Caco-2 (cell line): ENCODE results near the gene ETFA. TPM values are rescaled to one million over a fixed set of nuclear protein-coding genes. Genes with fewer than 3 reads are reported as not detected.

Experiments
- BruUV-seq: library from RNA; stranded (reverse); fragments of 400-500 nt; replicated peaks from 2 replicates; lab custom pipeline; 2021; lab: Mats Ljungman, UMichigan
- CTCF ChIA-PET: fragments of 300-600 bp; sonication (Branson Sonifier 250); formaldehyde crosslinking; loops from one replicate; lab custom pipeline; 2022; ENCODE audit warnings: antibody characterized with exemption; lab: Charles Lee
- POLR2A ChIA-PET: fragments of 300-600 bp; sonication (Branson Sonifier 250); formaldehyde crosslinking; loops from one replicate; lab custom pipeline; 2022; ENCODE audit warnings: antibody characterized with exemption; lab: Charles Lee
- DNase-seq, 2 experiments: peaks; one replicate each; pipeline versions ENCODE4 v3.0.0 to v3.0.0-alpha.2; 2020 to 2022
- H3K27me3 ChIP-seq: replicated peaks from 2 replicates; pipeline ENCODE4 v1.6.0; 2011; ENCODE audit warnings: low read length; ENCODE audit not compliant: control insufficient read depth, insufficient read depth
- H3K36me3 ChIP-seq: 2 replicates; pipeline ENCODE4 v1.5.1; 2011; ENCODE audit warnings: low read length; ENCODE audit not compliant: control insufficient read depth, insufficient read depth
- H3K4me1 ChIP-seq: fragments of 250-450 bp; sonication (Bioruptor Pico); 2 replicates; pipeline ENCODE4 v1.5.1; 2020; ENCODE audit warnings: mild to moderate bottlenecking
- H3K4me3 ChIP-seq: 2 replicates; pipeline ENCODE4 v1.5.1; 2011; ENCODE audit warnings: low read depth, mild to moderate bottlenecking, control low read depth, low read length
- H3K9me3 ChIP-seq: fragments of 250-450 bp; sonication (Bioruptor Pico); 2 replicates; pipeline ENCODE4 v1.5.1; 2020; ENCODE audit warnings: mild to moderate bottlenecking, moderate library complexity
- H3K27ac Mint-ChIP-seq: one replicate; pipeline ENCODE4 v1.8.0; 2022; ENCODE audit warnings: mixed read lengths; ENCODE audit not compliant: unreplicated experiment
- H3K27me3 Mint-ChIP-seq: one replicate; pipeline ENCODE4 v1.8.0; 2022; ENCODE audit warnings: mixed read lengths; ENCODE audit not compliant: insufficient read depth, unreplicated experiment
- H3K36me3 Mint-ChIP-seq: one replicate; pipeline ENCODE4 v1.8.0; 2022; ENCODE audit warnings: mild to moderate bottlenecking, mixed read lengths; ENCODE audit not compliant: insufficient read depth, unreplicated experiment
- H3K4me1 Mint-ChIP-seq: one replicate; pipeline ENCODE4 v1.8.0; 2022; ENCODE audit warnings: low read depth, mixed read lengths; ENCODE audit not compliant: unreplicated experiment
- H3K4me3 Mint-ChIP-seq: one replicate; pipeline ENCODE4 v1.8.0; 2022; ENCODE audit warnings: mild to moderate bottlenecking, moderate library complexity, mixed read lengths; ENCODE audit not compliant: unreplicated experiment
- H3K9me3 Mint-ChIP-seq: one replicate; pipeline ENCODE4 v1.8.0; 2022; ENCODE audit warnings: mixed read lengths; ENCODE audit not compliant: unreplicated experiment
- intact Hi-C: fragments of 100-400 bp; cut with micrococcal nuclease; formaldehyde crosslinking; loops from one replicate; pipeline ENCODE4 v1.10.0; 2022; ENCODE audit not compliant: unreplicated experiment
- total RNA-seq: library from RNA; stranded (reverse); gene quantifications from 2 replicates; pipeline ENCODE4 v1.2.3, GENCODE V29; 2022
- TF ChIP-seq, protein P1 (sequence below), 2 experiments: fragments of 200-600 bp in 1 of 2; IDR thresholded peaks; 1 replicate in 1 of 2; 2 replicates in 1 of 2; pipeline versions ENCODE4 v1.5.1 to v1.8.0; 2011 to 2022; ENCODE audit warnings: antibody characterized with exemption in 1 of 2, control low read depth in 1 of 2, inconsistent platforms in 1 of 2, low read depth in 1 of 2, low read length in 1 of 2, mild to moderate bottlenecking in 1 of 2, moderate library complexity in 1 of 2; ENCODE audit not compliant: insufficient read depth in 1 of 2, severe bottlenecking in 1 of 2, unreplicated experiment in 1 of 2

ETFA gene
- total RNA-seq, 1 experiment from 2014 or later = 260 TPM

DNA sequence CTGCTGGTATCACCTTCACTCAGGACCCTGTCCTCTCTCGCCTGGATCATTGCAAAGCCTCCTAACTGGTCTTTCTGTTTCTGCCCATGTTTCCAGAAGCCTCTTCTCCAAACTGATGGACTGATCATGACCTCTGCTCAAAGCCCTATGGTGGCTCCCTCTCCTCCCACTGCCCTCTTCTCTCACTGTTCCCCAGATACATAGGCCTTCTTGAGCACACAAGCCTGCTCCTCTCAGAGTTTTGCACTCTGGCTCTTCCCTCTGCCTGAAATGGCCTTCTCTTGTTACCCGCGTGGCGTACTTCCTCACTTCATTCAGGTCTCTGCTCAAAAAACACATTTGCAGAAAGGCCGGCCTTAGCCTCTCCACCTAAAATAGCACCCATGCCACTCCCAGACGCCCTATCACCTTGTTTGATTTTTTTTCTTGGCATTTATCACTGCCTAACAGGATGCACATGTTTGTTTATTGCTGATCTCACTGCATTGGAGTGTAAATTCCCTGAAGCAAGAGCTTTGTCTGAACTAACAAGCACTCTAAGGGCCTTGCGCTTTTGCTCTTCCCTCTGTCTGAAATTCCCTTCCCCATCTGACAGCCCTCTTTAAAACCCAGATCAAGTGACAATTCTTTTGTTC, 1.4 kb upstream of the ETFA start:
- Mint-ChIP-seq H3K36me3 (peaks cover 22% of the 10 kb centered on the region), H3K4me3 (peak overlapping the region; percentile 63), H3K9me3 (no peaks in the 10 kb centered on the region), H3K4me1 (peaks cover 25% of the 10 kb centered on the region), H3K27me3 (no peaks in the 10 kb centered on the region), H3K27ac (peak overlapping the region; percentile 40)
- Histone ChIP-seq H3K4me3 (no peak overlapping the region), H3K36me3 (no peaks in the 10 kb centered on the region), H3K27me3 (no peaks in the 10 kb centered on the region), H3K9me3 (no peaks in the 10 kb centered on the region), H3K4me1 (peaks cover 40% of the 10 kb centered on the region)
- ChIA-PET CTCF (interaction anchor here (0.8 to 1.4 kb wide), 2 partner anchors 17 to 24 kb away, joined by 4 to 7 read pairs; partner anchors contain the start of gene ISL2), POLR2A (interaction anchor here (1.3 kb wide), 1 partner anchor 33 kb away, joined by 4 read pairs; no protein-coding TSS in a partner anchor)
- peak; percentile 47 to 52 for DNase-seq
- intact Hi-C loops = no loop called here
- BruUV-seq = no TSS peak
- TF ChIP-seq, protein P1, sequence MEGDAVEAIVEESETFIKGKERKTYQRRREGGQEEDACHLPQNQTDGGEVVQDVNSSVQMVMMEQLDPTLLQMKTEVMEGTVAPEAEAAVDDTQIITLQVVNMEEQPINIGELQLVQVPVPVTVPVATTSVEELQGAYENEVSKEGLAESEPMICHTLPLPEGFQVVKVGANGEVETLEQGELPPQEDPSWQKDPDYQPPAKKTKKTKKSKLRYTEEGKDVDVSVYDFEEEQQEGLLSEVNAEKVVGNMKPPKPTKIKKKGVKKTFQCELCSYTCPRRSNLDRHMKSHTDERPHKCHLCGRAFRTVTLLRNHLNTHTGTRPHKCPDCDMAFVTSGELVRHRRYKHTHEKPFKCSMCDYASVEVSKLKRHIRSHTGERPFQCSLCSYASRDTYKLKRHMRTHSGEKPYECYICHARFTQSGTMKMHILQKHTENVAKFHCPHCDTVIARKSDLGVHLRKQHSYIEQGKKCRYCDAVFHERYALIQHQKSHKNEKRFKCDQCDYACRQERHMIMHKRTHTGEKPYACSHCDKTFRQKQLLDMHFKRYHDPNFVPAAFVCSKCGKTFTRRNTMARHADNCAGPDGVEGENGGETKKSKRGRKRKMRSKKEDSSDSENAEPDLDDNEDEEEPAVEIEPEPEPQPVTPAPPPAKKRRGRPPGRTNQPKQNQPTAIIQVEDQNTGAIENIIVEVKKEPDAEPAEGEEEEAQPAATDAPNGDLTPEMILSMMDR (IDR thresholded peaks at IDR 0.05; ENCODE audit: insufficient read depth in 1 of 2, low read depth in 1 of 2, low read length in 1 of 2, severe bottlenecking in 1 of 2, unreplicated experiment in 1 of 2) = no peak

GRCh38 chr15:76310475-76311099, 682 bp downstream of the ETFA start:
- intact Hi-C loops = loop anchor here (2.0 kb wide), 1 partner anchor 26 kb away; the partner anchor contains the start of gene ISL2
- TSS peak; percentile 37 for BruUV-seq
- Histone ChIP-seq H3K27me3 (no peaks in the 10 kb centered on the region), H3K4me1 (peaks cover 40% of the 10 kb centered on the region), H3K36me3 (no peaks in the 10 kb centered on the region), H3K9me3 (no peaks in the 10 kb centered on the region), H3K4me3 (peak overlapping the region; percentile 75)
- no peaks in the 10 kb centered on the region for H3K9me3 Mint-ChIP-seq
- peaks cover 25% of the 10 kb centered on the region for H3K4me1 Mint-ChIP-seq
- no peak for DNase-seq
- H3K27ac Mint-ChIP-seq = peak overlapping the region; percentile 40
- POLR2A ChIA-PET = interaction anchor here (1.2 to 1.6 kb wide), 2 partner anchors 26 to 858 kb away, joined by 3 to 22 read pairs; partner anchors contain the start of gene ISL2
- H3K36me3 Mint-ChIP-seq = peaks cover 22% of the 10 kb centered on the region
- H3K27me3 Mint-ChIP-seq = no peaks in the 10 kb centered on the region
- H3K4me3 Mint-ChIP-seq = peak overlapping the region; percentile 63
- TF ChIP-seq, protein P1 (IDR thresholded peaks at IDR 0.05; ENCODE audit: insufficient read depth in 1 of 2, low read depth in 1 of 2, low read length in 1 of 2, severe bottlenecking in 1 of 2, unreplicated experiment in 1 of 2) = no peak
- CTCF ChIA-PET = interaction anchor here (1.4 kb wide), 1 partner anchor 26 kb away, joined by 5 read pairs; the partner anchor contains the start of gene ISL2

- CTCF ChIA-PET = no interaction called here
- no peaks in the 10 kb centered on the region for H3K27me3 Mint-ChIP-seq
- H3K27ac Mint-ChIP-seq = peak overlapping the region; percentile 40
- H3K9me3 Mint-ChIP-seq = no peaks in the 10 kb centered on the region
- Histone ChIP-seq H3K4me3 (peak overlapping the region; percentile 75), H3K36me3 (no peaks in the 10 kb centered on the region), H3K9me3 (no peaks in the 10 kb centered on the region), H3K4me1 (peaks cover 35% of the 10 kb centered on the region), H3K27me3 (no peaks in the 10 kb centered on the region)
- H3K4me3 Mint-ChIP-seq = peak overlapping the region; percentile 63
- DNase-seq = no peak
- peaks cover 25% of the 10 kb centered on the region for H3K4me1 Mint-ChIP-seq
- intact Hi-C loops = loop anchor here (2.0 kb wide), 1 partner anchor 27 kb away; the partner anchor contains the start of gene ISL2
- TF ChIP-seq, protein P1 (IDR thresholded peaks at IDR 0.05; ENCODE audit: insufficient read depth in 1 of 2, low read depth in 1 of 2, low read length in 1 of 2, severe bottlenecking in 1 of 2, unreplicated experiment in 1 of 2) = no peak
- POLR2A ChIA-PET = interaction anchor here (0.6 kb wide), 2 partner anchors 36 to 46 kb away, joined by 3 to 9 read pairs; no protein-coding TSS in a partner anchor
- no TSS peak for BruUV-seq
- peaks cover 22% of the 10 kb centered on the region for H3K36me3 Mint-ChIP-seq
Observed at GRCh38 chr15:76309601-76310330, 1.5 kb downstream of the ETFA start.
